ENCODE measurements around the gene GPS1.

GPS1 gene

DNA sequence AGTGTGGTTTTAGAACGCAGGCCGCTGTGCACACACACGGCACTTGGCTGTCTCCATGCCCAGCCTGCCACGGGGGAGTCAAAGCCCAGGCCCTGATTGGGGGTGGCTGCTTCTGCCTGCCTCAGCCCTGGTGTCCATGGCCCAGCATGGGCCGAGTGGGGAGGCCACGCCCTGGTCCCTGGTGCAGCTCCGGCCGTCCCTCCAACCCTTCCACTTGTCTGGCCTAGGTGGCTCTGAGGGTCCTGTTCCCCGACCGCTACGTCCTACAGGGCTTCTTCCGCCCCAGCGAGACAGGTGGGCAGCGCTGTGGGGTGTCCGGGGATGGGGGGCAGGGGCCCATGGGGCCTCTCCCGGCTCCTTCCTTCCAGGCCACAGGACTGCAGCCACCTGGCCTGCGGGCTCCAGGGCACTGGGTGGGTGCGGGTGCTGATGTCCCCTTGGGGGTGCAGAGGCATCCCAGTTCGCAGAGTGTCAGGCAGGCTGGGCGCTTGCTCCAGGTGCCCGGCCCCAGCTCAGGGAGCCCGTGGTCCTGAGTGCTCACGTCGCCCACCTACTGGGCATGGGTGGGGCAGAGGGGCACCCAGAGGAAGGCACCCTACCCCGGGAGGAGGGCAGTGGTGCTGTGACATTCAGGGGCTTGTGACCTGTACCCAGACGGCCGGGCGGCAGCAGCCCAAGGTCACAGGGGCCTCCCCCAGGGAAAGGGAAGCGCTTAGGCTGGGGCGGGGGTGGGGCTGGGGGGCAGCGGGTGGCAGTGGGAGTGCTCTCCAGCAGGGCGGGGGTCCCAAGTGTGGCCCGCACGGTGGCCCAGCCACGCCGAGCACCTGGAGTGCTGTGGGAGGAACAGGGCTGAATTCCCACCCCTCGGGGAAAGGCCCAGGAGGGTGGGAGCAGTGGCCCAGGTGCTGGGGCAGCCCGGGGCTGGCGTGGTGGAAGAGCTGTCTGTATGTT, 40.8 kb upstream of the GPS1 start:
- TF ChIP-seq GATA2 (IDR thresholded peaks at IDR 0.05; ENCODE audit: low read depth, low read length): no peak
- TF ChIP-seq GATA3 (IDR thresholded peaks at IDR 0.05; ENCODE audit: low read depth, low read length): no peak

DNA sequence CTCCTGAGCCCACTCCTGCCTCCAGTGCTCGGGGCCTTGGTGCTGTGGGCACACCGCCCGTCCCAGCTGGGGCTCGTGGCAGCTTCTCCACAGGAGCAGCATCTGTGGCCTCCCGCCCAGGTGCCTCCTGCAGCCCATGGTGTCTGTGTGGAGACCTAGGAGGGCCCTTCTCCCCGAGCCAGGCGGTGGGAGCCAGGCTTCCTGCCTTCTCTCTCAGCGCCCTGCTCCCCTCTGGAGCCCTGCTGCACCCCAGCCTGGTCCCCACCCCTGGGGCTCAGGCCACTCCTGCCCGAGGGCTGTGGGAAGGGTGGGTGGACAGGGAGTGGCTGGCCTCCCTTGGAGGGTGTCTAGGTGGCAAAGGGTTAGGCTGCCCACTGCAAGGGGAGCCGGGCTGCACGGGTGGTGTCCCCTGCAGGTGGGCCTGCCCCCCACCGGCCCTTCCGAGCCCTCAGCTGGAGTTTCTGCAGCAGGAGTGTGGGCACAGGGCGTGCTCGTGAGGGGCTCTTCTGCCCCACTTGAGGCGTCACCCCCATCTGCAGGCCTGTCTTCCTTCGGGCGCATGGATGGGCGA, 40.0 kb upstream of the GPS1 start:
- TF ChIP-seq GATA2 (IDR thresholded peaks at IDR 0.05; ENCODE audit: low read depth, low read length) (no peak), GATA3 (IDR thresholded peaks at IDR 0.05; ENCODE audit: low read depth, low read length) (no peak)

DNA sequence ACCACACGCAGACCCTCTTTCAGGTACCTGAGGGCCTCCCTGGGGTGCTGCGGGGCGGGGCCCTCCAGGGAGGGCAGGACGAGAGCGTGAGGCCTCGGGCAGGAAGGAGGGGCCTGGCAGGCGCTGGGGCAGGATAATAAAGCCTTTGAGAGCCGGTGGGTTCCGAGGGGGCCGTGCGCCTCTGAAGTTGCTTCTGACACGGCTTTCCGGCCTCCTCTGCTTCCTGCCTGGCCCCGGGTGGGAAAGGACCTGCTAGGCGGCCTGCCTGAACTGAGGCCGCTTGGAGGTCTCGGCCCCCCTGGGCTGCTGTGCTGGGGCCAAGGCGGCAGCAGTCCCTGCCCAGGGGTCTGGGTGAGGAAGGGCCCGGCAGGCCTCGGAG, 39.4 kb upstream of the GPS1 start:
- no peak for TF ChIP-seq GATA2 (IDR thresholded peaks at IDR 0.05; ENCODE audit: low read depth, low read length)
- no peak for TF ChIP-seq GATA3 (IDR thresholded peaks at IDR 0.05; ENCODE audit: low read depth, low read length)

DNA sequence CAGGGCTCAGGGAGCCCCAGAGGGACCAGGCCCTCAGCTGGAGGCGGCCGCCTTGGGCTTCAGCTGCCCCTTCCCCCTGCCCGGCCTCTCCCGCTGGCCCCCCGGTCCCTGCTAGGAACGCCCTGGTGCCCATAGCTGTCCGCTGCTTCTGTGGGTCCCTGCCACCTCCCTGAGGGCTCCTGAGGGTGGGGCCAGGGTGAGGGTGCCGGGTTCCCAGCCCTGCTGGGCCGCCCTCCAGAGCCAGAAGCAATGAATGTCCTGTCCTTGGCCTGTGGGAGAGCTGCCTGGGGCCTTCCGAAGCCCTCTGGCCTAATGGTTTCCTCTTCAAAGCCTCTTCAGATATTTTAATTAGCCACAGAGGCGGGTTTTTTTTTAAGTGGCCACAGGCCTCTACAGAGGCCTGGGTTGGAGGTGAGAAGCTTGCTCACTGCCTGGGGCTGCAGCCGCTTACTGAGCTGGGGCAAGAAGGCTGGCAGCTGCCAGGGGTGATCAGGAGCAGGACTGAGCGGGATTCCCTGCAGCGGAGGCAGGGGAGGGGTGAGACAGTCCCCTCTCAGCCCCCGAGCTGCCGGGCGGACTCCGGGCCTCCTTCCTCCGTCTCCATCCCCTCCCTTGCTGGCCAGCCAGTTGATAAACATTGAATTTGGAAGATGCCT, 38.9 kb upstream of the GPS1 start:
- TF ChIP-seq GATA3 (IDR thresholded peaks at IDR 0.05; ENCODE audit: low read depth, low read length): no peak
- no peak for TF ChIP-seq GATA2 (IDR thresholded peaks at IDR 0.05; ENCODE audit: low read depth, low read length)

DNA sequence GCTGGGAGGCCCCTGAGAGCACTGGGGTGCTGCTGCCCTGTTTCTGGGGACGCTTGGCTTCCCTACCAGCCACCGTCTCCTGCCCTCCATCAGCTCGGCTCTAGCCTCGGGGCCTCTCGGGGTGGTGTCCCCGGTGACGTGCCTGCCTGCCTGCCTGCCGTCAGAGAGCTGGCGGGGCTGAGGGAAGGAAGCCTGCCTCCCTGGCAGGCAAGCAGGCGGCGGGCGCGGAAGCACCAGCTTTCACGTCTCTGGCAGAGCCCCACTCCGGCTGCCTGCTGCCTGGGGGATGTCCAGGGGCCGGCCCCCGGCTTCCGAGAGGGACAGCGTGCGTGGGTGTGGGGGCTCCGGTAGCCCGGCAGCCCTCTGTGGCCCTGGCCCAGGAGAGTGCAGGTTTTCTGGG, 38.4 kb upstream of the GPS1 start:
- TF ChIP-seq GATA2 (IDR thresholded peaks at IDR 0.05; ENCODE audit: low read depth, low read length): no peak

DNA sequence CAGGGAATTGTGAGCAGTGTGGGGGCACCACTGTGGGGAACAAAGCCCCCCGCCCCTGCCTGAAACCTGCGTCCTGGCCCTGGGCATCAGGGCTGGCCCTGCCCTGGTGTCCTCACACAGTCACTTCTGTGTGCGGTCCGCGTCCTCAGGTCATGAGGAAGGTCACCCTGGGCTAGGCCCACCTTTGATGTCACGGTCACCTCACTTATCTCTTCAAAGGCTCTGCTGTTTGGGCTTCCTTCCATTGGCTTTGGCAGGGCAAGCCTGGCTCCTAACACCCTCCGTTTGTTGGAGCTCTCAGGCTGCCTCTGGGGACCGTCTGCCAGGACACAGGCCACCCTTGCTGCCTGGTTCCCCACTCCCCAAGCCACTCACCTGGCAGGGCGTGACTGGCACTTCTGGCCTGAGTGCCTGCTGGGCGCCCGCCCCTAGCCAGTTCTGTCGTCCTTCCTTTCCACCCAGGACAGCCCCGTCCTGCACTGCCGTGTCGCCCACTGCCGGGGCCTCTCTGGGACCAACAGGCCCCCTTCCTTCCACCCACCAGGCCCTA, 37.9 kb upstream of the GPS1 start:
- TF ChIP-seq GATA2 (IDR thresholded peaks at IDR 0.05; ENCODE audit: low read depth, low read length): no peak
- no peak for TF ChIP-seq GATA3 (IDR thresholded peaks at IDR 0.05; ENCODE audit: low read depth, low read length)

DNA sequence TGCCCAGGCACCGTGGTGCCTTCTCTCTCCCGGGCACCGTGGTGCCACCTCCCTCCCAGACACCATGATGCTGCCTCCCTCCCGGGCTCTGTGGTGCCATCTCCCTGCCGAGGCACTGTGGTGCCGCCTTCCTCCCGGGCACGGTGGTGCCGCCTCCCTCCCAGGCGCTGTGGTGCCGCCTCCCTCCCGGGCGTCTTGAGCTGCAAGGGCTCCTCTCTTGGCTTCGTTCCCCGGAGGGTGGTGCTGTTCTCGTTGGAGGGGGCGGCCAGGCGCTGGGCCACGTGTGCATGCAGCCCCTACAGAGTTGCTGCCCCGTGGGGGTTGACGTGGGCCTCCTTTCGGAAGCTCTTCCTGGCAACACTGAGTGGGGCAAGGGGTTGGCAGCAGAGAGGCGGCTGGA, 37.3 kb upstream of the GPS1 start:
- TF ChIP-seq GATA3 (IDR thresholded peaks at IDR 0.05; ENCODE audit: low read depth, low read length): no peak
- no peak for TF ChIP-seq GATA2 (IDR thresholded peaks at IDR 0.05; ENCODE audit: low read depth, low read length)

DNA sequence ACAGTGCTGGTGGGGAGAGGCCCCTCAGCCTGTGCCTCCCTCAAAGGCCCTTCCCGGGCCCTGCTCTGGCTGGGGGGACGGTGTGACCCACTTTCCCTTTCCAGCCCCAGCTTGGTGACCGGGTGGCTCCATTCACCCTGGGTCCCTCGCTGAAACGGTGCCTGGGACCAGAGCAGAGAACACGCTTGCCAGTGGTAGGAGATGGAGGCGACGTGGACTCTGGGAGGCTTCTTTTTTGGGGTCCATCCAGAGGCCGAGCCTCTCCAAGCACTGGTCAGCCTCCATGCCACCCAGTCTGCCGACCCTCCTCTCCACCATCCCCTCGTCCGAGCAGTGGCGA, 36.8 kb upstream of the GPS1 start:
- no peak for TF ChIP-seq GATA2 (IDR thresholded peaks at IDR 0.05; ENCODE audit: low read depth, low read length)
- TF ChIP-seq GATA3 (IDR thresholded peaks at IDR 0.05; ENCODE audit: low read depth, low read length): no peak

DNA sequence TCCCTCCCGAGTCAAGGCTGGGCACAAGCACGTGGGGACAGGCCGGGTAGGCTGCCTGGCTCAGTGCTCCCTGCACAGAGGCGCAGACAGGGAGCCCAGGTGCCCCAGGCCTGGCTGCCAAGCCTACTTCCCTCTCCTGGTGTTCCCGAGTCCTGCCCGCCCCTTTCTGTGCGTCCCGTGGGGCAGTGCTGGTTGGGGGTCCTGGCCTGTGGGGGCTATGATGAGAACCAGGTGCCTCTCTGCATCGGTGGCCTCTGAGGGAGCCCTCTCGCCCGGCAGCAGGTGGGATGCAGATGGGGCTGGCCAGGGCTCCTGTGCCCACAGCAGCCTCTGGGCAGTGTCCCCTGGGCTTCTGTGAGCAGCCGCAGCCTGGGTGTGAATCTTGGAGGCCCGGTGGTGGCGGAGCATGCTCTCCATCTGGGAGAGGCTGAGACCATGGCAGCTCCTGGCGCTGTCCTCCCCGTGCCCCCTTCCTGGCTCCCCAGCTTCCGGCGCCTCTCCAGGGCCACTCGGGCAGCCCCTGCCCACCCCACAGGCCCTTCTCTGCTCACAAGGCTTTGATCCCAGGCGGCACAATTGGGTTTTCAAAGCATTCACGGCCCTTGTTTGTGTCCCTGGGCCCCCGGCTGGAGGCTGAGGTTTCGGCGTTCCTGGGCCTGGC, 36.3 kb upstream of the GPS1 start:
- TF ChIP-seq GATA3 (IDR thresholded peaks at IDR 0.05; ENCODE audit: low read depth, low read length) (no peak), GATA2 (IDR thresholded peaks at IDR 0.05; ENCODE audit: low read depth, low read length) (no peak)

DNA sequence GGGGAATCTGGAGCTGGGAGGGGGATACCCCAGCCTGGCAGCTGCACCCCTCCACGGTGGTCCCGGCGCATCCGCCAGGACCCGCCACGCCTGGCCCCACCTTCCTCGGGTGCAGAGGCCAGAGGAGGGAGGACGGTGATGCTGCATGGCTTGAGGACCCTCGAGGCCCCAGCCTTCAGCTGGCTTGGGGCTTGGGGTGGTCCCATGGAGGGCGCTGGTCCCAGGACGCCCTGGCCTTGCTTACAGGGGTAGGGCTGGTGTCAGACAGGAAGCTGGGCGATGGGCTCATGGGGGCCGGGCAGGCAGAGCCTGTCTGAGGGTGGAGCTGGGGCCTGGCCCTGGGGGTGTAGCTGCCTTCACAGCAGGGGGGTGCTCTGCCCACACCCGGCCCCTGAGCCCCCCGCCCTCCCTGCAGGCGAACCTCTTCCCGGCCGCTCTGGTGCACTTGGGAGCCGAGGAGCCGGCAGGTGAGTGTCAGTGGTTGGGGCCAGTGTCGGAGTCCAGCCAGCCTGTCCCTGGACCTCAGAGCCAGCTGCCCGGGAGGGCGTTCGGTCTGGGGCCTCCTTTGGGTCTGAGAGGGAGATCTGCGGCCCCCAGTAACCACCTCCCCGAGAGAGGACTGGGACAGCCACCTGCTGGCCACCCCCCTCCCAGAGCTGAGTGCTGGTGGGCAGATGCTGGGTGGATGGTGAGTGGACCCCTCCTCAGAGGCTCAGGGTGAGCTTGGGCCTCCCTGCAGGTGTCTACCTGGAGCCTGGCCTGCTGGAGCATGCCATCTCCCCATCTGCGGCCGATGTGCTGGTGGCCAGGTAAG, 35.4 kb upstream of the GPS1 start:
- no peak for TF ChIP-seq GATA2 (IDR thresholded peaks at IDR 0.05; ENCODE audit: low read depth, low read length)
- TF ChIP-seq GATA3 (IDR thresholded peaks at IDR 0.05; ENCODE audit: low read depth, low read length): no peak

DNA sequence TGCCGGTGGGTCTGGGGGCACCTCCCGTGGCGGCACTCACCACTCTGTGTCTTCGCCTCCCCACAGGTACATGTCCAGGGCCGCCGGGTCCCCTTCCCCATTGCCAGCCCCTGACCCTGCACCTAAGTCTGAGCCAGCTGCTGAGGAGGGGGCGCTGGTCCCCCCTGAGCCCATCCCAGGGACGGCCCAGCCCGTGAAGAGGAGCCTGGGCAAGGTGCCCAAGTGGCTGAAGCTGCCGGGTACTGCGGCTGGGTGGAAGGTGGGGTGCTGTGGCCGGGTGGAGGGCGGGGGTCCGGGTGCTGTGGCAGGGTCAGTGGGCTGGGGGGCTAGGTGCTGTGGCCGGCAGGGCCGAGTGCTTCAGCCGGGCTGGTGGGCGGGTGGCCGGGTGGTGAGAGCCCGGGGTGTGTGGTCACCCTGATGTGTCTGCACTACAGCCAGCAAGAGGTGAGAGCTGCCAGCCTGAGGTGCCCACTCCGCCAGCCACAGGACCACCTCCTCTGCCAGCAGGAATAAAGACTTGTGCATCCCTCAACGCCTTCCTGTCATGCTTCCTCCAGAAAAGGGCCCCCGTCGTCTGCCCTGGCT, 34.7 kb upstream of the GPS1 start:
- no peak for TF ChIP-seq GATA2 (IDR thresholded peaks at IDR 0.05; ENCODE audit: low read depth, low read length)
- TF ChIP-seq GATA3 (IDR thresholded peaks at IDR 0.05; ENCODE audit: low read depth, low read length): no peak

DNA sequence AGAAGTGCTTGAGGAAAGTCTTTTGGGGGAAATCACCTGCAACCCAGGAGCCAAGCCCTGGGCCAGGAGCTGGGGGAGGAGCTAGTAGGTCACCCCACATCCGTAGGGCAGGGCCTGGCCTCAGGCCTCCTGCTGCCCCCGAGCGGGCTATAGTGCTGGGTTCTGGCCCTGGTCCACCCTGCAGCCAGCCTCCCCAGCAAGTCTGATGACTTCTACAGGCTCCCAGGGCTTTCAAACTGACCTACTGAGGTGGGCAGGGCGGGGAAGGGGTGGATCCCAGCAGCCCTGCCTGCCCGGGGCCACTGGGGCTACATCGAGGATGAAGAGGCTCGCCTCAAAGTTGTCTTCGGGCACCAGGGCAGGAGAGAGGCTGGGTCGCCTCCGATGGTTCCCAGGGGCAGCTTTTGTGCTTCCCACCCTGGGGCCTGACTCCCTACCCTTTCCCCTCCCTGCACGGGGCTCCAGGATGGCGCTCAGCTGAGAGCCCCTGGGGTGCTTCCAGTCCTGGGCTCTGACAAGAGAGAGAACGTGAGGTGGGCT, 34.0 kb upstream of the GPS1 start:
- TF ChIP-seq GATA2 (IDR thresholded peaks at IDR 0.05; ENCODE audit: low read depth, low read length) (no peak), GATA3 (IDR thresholded peaks at IDR 0.05; ENCODE audit: low read depth, low read length) (no peak)
